NCI-H2196 (cell line): Measurements from ENCODE around the gene RAB22A.
"Not testable (repeated sequence)": the region's sequence is repeated elsewhere in the genome, so short reads cannot be mapped to it uniquely, and the experiment has no call there.

ENCODE experiments used
- DNase-seq: peaks from one replicate; lab custom pipeline; 2025; ENCODE audit not compliant: unreplicated experiment; lab: John Stamatoyannopoulos, UW

The RAB22A gene

GRCh38 chr20:58342104-58342945, 32.8 kb downstream of the RAB22A start:
- no peak for DNase-seq

DNA sequence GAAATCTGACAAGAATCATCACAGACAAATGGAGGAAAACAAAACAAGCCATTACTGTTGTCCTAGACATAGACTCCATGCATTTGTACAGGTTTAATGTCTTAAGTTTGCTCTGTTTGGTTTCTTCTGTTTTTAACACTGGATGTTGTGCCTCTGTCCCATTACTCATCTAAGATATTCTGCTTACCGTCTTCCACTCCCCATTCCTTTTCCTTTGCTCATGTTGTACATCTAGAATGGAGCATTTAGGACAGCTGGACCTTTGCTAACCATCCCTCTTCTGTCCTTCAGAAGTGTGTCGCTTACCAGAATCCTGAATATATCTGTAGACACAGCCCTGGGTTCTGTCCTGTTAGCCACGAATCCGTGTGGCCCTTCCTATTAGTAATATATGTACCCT, 35.2 kb downstream of the RAB22A start:
- no peak for DNase-seq

GRCh38 chr20:58349570-58349969, 40.1 kb downstream of the RAB22A start:
- DNase-seq, result no peak

DNA sequence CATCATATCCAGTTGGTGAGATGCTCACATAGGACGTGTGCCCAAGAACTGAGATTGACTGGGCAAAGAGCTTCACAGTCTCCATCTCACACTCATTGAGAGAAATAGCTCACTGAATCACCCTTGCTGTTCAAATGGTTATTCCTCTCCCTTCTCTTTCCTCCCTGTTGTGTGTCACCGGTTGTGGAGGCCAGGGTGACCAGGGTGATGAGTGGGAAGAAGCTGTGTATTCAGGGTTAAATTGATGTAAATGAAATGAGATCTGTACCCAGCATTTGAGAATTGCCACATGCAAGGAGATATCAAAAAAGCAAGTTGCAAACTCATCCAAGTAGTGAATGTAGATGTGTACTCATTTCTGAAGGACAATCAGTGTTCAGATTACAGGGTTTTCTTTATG, 43.0 kb downstream of the RAB22A start:
- DNase-seq, result no peak

DNA sequence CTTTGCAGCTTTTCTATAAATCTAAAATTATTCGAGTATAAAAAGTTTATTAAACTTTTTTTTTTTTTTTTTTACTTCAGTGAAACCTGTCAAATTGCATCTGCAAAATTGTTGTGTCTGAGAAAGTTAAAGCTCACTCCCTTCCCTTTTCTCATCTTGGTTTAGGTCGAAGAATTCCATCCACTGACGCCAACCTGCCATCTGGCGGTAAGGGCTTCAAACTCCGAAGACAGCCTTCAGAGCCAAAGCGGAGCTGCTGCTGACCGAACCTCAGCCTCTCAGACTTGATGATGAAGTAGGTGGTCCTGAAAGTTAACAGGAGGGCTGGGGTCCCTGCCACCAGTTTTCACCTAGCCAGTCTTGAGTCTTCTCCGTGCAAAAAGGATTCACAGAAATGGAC, 49.9 kb downstream of the RAB22A start:
- no peak for DNase-seq

DNA sequence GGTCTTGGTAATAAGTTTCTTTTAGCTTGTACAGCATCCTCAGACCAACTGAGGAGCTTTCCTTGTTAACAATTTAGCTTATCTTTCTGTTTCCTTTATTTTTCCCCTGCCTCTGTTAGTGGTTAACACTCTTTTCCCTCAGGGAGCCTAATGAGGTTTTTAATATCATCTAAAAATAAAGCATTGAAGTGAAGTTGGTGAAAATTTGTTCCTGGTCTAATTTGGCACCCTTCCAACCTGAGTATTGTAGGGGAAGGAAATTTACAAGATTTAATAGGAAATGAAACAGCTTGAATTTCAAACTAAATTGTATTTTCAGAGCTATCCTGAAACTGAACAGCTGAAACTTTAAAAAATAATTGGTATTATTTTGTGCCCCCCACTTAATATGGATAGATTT, 51.4 kb downstream of the RAB22A start:
- DNase-seq, result no peak

DNA sequence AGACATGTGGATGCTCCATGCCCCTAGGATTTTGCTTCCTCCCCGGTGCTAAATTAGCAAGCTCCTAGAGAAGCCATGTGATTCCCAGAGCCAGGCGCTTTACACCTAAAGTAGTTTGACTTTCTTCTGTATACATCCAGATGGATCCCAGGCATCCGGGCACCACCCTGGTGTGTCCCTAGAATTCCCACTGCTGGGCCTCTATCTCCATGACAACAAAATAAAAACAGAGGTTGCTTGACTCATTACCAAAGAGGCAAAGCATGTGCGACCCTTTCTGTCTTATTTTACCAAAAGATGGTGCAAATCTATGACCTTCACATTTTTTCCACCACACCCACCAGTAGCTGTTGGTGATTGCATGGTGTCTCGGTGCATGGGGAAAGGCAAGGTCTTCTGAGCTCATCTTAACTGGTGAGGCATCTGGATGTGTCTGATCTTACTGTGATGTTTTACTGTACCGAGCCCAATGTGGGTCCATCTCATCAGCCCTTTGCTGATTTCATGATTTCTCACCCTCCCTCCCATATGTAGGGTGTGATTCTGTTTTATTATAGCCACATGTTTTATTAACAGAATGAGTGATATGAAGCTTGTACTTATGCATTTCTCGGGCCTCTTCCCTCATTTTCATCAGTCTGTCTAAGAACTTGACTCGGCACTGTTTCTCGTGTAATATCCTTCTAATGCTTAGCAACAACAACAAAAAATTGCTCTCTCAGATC, 52.1 kb downstream of the RAB22A start:
- no peak for DNase-seq

GRCh38 chr20:58362206-58362516, 52.6 kb downstream of the RAB22A start:
- DNase-seq, result no peak

DNA sequence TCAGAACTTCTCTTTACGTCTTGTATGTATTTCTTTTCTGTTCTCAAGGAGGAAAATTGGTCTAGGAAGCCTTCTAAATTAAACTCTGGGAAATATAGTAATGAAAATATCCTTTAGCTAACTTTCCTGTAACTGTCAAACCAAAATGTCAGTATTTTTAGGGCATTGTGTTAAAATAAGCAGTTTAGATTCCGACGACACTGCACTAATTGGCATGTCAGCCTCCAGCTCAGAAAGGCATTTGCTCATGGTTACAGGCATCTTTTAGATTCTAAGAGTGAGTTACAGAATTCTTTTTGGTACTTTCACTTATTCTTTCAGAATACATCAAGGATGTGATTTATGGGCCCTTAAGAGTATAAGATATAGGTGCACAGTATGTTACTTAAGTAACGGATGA, 53.5 kb downstream of the RAB22A start:
- DNase-seq, result no peak

- DNase-seq, result no peak
Observed at GRCh38 chr20:58366866-58367265, 57.4 kb downstream of the RAB22A start.

DNA sequence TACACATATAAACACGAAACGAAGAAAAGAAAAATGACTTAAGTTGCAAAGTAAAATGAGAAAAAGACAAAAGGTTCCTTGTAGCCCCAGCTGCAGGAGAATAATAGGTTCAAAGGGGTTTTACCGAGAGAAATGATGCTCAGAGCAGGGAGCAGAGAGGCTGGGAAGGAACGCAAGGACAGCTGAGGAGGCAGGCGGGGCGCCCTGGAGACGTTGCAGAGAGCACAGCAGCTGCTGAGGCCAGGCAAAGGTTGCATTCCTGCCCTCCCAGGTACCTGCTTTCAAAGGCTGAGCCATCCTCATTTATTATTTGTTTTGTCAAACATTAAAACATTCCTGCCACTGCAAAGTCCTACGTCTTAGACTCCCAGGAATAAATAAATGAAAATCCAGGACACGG, 63.3 kb downstream of the RAB22A start:
- DNase-seq, result no peak

DNA sequence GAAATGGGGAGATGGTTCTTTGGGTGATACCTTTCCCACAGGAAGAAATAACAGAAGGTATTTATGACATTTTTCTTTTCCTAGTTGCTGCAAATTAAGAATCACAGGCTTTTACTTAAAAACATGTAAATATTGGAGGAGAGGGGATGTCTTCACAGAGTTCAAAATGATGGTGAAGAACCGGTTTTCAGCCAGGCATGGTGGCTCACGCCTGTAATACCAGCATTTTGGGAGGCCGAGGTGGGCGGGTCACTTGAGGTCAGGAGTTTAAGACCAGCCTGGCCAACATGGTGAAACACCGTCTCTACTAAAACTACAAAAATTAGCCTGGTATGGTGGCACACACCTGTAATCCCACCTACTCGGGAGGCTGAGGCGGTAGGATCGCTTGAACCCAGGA, 63.8 kb downstream of the RAB22A start:
- not testable (repeated sequence) for DNase-seq

DNA sequence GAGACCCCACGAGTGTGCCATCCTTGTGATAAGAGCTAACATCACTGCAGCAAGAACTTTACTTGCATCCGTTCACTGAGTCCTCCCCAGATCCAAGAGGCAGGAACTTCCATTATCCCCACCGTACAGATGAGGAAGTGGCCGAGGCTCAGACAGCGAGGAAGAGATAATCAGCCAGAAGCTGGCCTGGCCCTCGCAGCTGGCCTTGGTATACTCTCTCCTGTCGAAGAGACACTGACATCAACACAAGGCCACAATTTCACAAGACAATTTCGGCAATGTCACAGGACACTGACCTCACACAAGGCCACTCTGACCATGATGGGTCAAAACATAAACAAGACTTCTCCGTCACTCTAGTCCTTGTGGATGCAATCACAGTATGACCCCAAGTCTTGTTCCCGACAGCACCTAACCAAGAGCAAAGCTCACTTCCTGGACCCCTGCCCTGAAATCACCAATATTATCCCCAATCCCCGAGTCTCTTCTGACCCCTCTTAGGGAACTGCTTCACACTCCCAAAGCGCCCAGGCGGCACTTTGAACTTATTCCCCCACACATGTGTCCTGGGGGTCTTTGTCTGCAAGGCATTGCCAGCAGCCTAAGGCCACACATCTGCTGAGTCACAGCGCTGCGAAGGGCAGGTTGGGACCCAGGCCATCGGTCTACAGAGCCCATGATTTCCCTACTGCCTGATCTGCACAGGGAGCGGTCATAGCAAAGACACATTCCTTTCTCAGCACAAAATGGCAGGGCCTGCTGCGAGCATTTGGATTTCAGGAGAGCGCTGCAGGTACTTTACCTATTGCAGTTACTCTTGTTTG, 64.7 kb downstream of the RAB22A start:
- no peak for DNase-seq

DNA sequence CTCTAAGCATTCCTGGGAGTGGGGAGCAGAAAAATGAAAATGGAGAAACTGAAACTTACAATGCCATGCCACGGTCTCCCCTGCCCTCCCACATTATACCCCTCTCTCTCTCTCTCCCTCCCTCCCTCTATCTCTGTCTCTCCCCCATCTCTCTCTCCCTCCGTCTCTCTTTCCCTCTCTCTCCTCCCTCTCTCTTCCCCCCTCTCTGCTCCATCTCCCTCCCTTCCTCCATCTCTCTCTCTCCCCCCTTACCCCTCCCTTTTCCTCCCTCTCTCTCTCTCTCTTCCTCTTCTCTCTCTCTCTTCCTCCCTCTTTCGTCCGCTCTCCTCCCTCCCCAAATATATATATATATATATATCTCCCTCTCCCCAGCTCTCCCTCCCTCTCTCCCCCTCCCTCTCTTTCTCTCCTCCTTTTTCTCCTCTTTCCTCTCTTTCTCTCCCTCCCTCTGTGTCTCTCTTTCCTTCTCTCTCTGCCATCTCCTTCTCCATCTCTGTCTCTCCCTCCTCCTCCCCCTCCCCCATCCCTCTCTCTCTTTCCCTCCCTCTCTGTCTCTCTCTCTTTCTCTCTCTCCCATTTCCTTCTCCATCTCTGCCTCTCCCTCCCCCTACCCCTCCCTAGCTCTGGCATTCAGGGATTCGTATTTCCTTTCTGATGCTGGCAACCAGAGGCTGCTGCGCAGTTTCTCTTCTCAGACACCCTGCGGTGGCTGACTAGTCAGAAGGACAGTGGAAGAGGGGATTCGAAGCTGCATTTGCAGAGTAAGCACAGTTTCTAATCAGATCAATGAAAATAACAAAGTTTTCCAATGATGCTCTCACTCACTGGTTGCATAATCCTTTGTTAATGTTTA, 65.6 kb downstream of the RAB22A start:
- no peak for DNase-seq

DNA sequence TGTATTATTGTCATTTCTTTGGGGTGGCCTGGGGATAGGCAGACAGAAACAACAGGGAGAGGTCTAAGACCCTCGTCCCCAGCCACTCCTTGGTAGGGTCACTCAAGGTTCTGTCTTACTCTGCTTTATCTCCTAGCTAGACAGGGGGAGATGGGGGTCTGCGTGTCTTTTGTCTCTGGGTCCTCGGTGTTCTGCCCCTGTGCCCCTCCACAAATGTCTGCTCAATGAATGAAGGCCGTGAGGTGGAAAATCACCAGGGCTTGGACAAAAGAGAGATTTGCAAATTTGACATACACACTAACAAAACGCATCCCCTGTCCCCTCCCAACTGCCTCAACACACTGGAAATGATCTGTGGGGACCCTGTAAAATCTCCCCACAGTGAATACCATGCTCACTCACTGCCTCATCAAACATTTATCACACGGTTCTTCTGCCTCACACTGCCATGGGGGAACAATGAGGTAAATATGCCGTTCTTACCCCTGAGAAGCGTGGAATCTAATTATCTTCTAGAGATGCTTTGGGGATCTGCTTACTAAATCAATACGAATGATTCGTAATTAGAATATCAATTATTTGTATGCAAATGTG, 66.3 kb downstream of the RAB22A start:
- no peak for DNase-seq

GRCh38 chr20:58377017-58377416, 67.5 kb downstream of the RAB22A start:
- DNase-seq, result no peak

- no peak for DNase-seq
Observed at GRCh38 chr20:58377766-58378401, 68.4 kb downstream of the RAB22A start.

DNA sequence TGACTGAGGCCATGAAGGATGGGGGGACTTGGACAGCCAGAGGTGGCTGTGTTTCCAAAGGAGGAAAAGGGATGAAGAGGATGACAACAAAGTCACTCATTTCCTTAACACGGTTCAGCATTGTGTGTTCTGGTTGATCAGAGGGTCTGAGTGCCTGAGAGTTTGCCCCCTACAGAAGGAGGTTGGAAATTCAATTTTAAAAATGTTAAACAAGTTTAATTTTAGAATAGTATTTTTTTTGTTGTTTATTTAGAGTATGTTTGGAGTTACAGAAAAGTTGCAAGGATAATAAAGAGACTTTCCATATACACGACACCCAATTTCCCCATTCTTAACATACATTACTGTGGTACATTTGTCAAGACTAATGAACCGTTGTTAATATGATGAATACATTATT, 69.2 kb downstream of the RAB22A start:
- DNase-seq, result no peak

- no peak for DNase-seq
Observed at GRCh38 chr20:58381627-58382026, 72.1 kb downstream of the RAB22A start.

DNA sequence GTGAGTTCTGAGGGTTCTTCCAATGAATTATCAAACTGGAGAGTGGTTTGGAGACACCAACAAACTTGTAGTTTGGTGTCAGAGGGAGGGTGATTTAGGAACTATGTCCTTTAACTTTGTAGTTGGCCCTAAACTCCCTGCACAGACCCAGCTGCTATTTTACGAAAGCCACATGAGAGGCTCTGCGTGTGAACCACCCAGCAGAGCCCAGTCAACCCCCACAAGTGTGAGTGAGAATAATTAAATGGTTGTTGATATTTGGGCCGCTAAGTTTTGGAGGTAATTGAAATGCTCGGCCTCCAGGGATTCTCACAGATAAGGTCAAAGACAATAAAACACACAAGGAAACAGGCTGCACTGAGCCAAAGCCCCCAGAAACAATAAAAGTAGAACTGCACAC, 72.6 kb downstream of the RAB22A start:
- no peak for DNase-seq
